ENCODE results near the gene FRAS1.
"Not testable (repeated sequence)": the region's sequence is repeated elsewhere in the genome, so short reads cannot be mapped to it uniquely, and the experiment has no call there.

Gene FRAS1

GRCh38 chr4:78057135-78057599, at the start of gene FRAS1:
Gene FRAS1, plus strand, starts transcription at chr4:78057323. Its CDS starts 687 bp downstream, at chr4:78058010.
- peak; percentile 65 for DNase-seq (ENCODE audit: low spot score)

- DNase-seq (ENCODE audit: low spot score), result not testable (repeated sequence)
Observed at GRCh38 chr4:78011003-78011402, 46.1 kb upstream of the FRAS1 start.

- no peak for DNase-seq (ENCODE audit: low spot score)
Observed at GRCh38 chr4:78014889-78015886, 41.9 kb upstream of the FRAS1 start.

GRCh38 chr4:78018271-78019049, 38.7 kb upstream of the FRAS1 start:
- peak; percentile 51 for DNase-seq (ENCODE audit: low spot score)

- DNase-seq (ENCODE audit: low spot score), result no peak
Observed at GRCh38 chr4:78019414-78019813, 37.7 kb upstream of the FRAS1 start.

GRCh38 chr4:78020677-78021076, 36.4 kb upstream of the FRAS1 start:
- no peak for DNase-seq (ENCODE audit: low spot score)

GRCh38 chr4:78022517-78022916, 34.6 kb upstream of the FRAS1 start:
- DNase-seq (ENCODE audit: low spot score), result no peak

GRCh38 chr4:78024085-78024484, 33.0 kb upstream of the FRAS1 start:
- DNase-seq (ENCODE audit: low spot score), result no peak

- no peak for DNase-seq (ENCODE audit: low spot score)
Observed at GRCh38 chr4:78024576-78025091, 32.5 kb upstream of the FRAS1 start.

GRCh38 chr4:78031417-78031950, 25.6 kb upstream of the FRAS1 start:
- DNase-seq (ENCODE audit: low spot score), result no peak

- no peak for DNase-seq (ENCODE audit: low spot score)
Observed at GRCh38 chr4:78032446-78032845, 24.7 kb upstream of the FRAS1 start.

- DNase-seq (ENCODE audit: low spot score), result no peak
Observed at GRCh38 chr4:78032929-78033328, 24.2 kb upstream of the FRAS1 start.

GRCh38 chr4:78033861-78034260, 23.3 kb upstream of the FRAS1 start:
- peak; percentile 62 for DNase-seq (ENCODE audit: low spot score)

GRCh38 chr4:78038704-78039103, 18.4 kb upstream of the FRAS1 start:
- DNase-seq (ENCODE audit: low spot score), result no peak

- no peak for DNase-seq (ENCODE audit: low spot score)
Observed at GRCh38 chr4:78039678-78040077, 17.4 kb upstream of the FRAS1 start.

GRCh38 chr4:78040431-78040830, 16.7 kb upstream of the FRAS1 start:
- no peak for DNase-seq (ENCODE audit: low spot score)

- no peak for DNase-seq (ENCODE audit: low spot score)
Observed at GRCh38 chr4:78047366-78047765, 9.8 kb upstream of the FRAS1 start.

- peak; percentile 94 for DNase-seq (ENCODE audit: low spot score)
Observed at GRCh38 chr4:78056265-78057129, 626 bp upstream of the FRAS1 start.

- DNase-seq (ENCODE audit: low spot score), result peak; percentile 70
Observed at GRCh38 chr4:78057600-78058550, 752 bp downstream of the FRAS1 start.

All from kidney tubule cell (primary cell).